Endothelial cell of umbilical vein (primary cell): ENCODE results near the gene NLE1. TPM values are rescaled to one million over a fixed set of nuclear protein-coding genes. Genes with fewer than 3 reads are reported as not detected.

Experiments
- BruUV-seq: library from RNA; stranded (reverse); fragments of 400-500 nt; replicated peaks from 2 replicates; lab custom pipeline; 2021; lab: Mats Ljungman, UMichigan
- CTCF ChIA-PET: fragments of 300-600, 350-600 bp; sonication (Branson Sonifier 250); formaldehyde crosslinking; loops from one replicate; lab custom pipeline; 2021; ENCODE audit warnings: antibody characterized with exemption, inconsistent platforms; lab: Charles Lee
- POLR2A ChIA-PET: fragments of 300-600, 350-600 bp; sonication (Branson Sonifier 250); formaldehyde crosslinking; loops from one replicate; lab custom pipeline; 2021; ENCODE audit warnings: antibody characterized with exemption, inconsistent platforms; lab: Charles Lee
- DNase-seq: peaks from one replicate; pipeline ENCODE4 v3.0.0-alpha.2; 2011; ENCODE audit warnings: low read depth, low spot score
- FAIRE-seq: peaks from 2 replicates; lab custom pipeline; 2011; peaks lifted over from hg19 to GRCh38; lab: Jason Lieb, UNC
- H2AFZ ChIP-seq: 2 replicates; pipeline ENCODE4 v1.6.0; 2012; ENCODE audit warnings: low read depth, low read length, control low read depth, inconsistent platforms
- H3K27ac ChIP-seq: 2 replicates; pipeline ENCODE4 v1.5.1; 2011; ENCODE audit warnings: low read depth, mild to moderate bottlenecking, control low read depth, low read length, moderate library complexity; ENCODE audit not compliant: insufficient read depth
- H3K27me3 ChIP-seq, 2 experiments: 2 replicates each; pipeline versions ENCODE4 v1.6.0 to v1.6.1; 2011; ENCODE audit warnings: low read length in 2 of 2, mixed read lengths in 1 of 2; ENCODE audit not compliant: control insufficient read depth in 2 of 2, insufficient read depth in 2 of 2
- H3K36me3 ChIP-seq, 2 experiments: 2 replicates in 1 of 2; 3 replicates in 1 of 2; pipeline ENCODE4 v1.5.1; 2011; ENCODE audit warnings: low read length in 2 of 2, mild to moderate bottlenecking in 1 of 2, moderate library complexity in 1 of 2; ENCODE audit not compliant: control insufficient read depth in 2 of 2, insufficient read depth in 2 of 2; ENCODE audit errors: extremely low read depth in 1 of 2
- H3K4me1 ChIP-seq: 3 replicates; pipeline ENCODE4 v1.5.1; 2011; ENCODE audit warnings: mild to moderate bottlenecking, low read length; ENCODE audit not compliant: control insufficient read depth, insufficient read depth; ENCODE audit errors: extremely low read depth
- H3K4me2 ChIP-seq: 2 replicates; pipeline ENCODE4 v1.6.1; 2011; ENCODE audit warnings: low read length, control low read depth, mixed read lengths; ENCODE audit not compliant: insufficient read depth
- H3K4me3 ChIP-seq, 3 experiments: fragments of 200-600 bp in 1 of 3; sonication (generic), shearing (Covaris generic) in 1 of 3; replicated peaks in 1 of 3; 2 replicates each; pipeline ENCODE4 v1.5.1; 2011 to 2016; ENCODE audit warnings: control low read depth in 3 of 3, low read length in 3 of 3, mild to moderate bottlenecking in 2 of 3, inconsistent platforms in 1 of 3, low read depth in 1 of 3, moderate library complexity in 1 of 3; ENCODE audit not compliant: insufficient read depth in 1 of 3
- H3K79me2 ChIP-seq: 2 replicates; pipeline ENCODE4 v1.6.0; 2012; ENCODE audit warnings: low read length, inconsistent platforms; ENCODE audit not compliant: control insufficient read depth, insufficient read depth
- H3K9ac ChIP-seq: replicated peaks from 2 replicates; pipeline ENCODE3; 2011; ENCODE audit warnings: low read length, control low read depth; ENCODE audit not compliant: insufficient read depth; ENCODE audit errors: extremely low read depth
- H3K9me1 ChIP-seq: replicated peaks from 3 replicates; pipeline ENCODE4 v1.6.0; 2011; ENCODE audit warnings: mild to moderate bottlenecking, low read length; ENCODE audit not compliant: control insufficient read depth, insufficient read depth; ENCODE audit errors: extremely low read depth
- H3K9me3 ChIP-seq: replicated peaks from 2 replicates; pipeline ENCODE4 v1.5.1; 2012; ENCODE audit warnings: low read length, inconsistent platforms; ENCODE audit not compliant: control insufficient read depth, insufficient read depth
- H4K20me1 ChIP-seq: replicated peaks from 2 replicates; pipeline ENCODE3; 2011; ENCODE audit warnings: mild to moderate bottlenecking, low read length; ENCODE audit not compliant: control insufficient read depth, insufficient read depth; ENCODE audit errors: extremely low read depth
- EZH2 ChIP-seq: IDR thresholded peaks from 2 replicates; pipeline ENCODE4 v1.6.1; 2012; ENCODE audit warnings: borderline replicate concordance, low read depth, mild to moderate bottlenecking, moderate library complexity, low read length, inconsistent platforms; ENCODE audit not compliant: severe bottlenecking
- FOS ChIP-seq: IDR thresholded peaks from 2 replicates; pipeline ENCODE4 v1.6.1; 2011; ENCODE audit warnings: mild to moderate bottlenecking, low read length, moderate library complexity, borderline replicate concordance; ENCODE audit not compliant: insufficient read depth
- GATA2 ChIP-seq: IDR thresholded peaks from 2 replicates; pipeline ENCODE4 v1.7.0; 2011; ENCODE audit warnings: low read depth, mild to moderate bottlenecking, moderate library complexity, mixed read lengths, low read length; ENCODE audit not compliant: insufficient read length, insufficient read depth
- JUN ChIP-seq: IDR thresholded peaks from 2 replicates; pipeline ENCODE4 v1.6.1; 2011; ENCODE audit warnings: borderline replicate concordance, low read depth; ENCODE audit not compliant: insufficient read length, insufficient read depth
- MAX ChIP-seq: IDR thresholded peaks from 2 replicates; pipeline ENCODE4 v1.6.1; 2011; ENCODE audit not compliant: insufficient read depth, insufficient read length
- MYC ChIP-seq: IDR thresholded peaks from one replicate; pipeline ENCODE4 v1.6.1; 2011; ENCODE audit warnings: mild to moderate bottlenecking, low read depth, low read length
- POLR2A ChIP-seq: IDR thresholded peaks from 2 replicates; pipeline ENCODE4 v1.6.1; 2012; ENCODE audit warnings: low read depth, mild to moderate bottlenecking, control low read depth, low read length
- POLR2AphosphoS5 ChIP-seq: IDR thresholded peaks from 2 replicates; pipeline ENCODE4 v1.6.1; 2012; ENCODE audit warnings: low read depth, mild to moderate bottlenecking, control low read depth, low read length, moderate library complexity; ENCODE audit not compliant: insufficient read depth
- dilution Hi-C: fragments of 300-500 bp; cut with MboI; formaldehyde crosslinking; loops from one replicate; pipeline ENCODE4 v1.15.0; 2019; ENCODE audit warnings: low sequenced_read_pairs; ENCODE audit not compliant: extremely low pct_ligation_motif_present
- intact Hi-C: fragments of 100-400 bp; cut with micrococcal nuclease; formaldehyde crosslinking; loops from one replicate; pipeline ENCODE4 v1.10.0; 2022
- polyA plus RNA-seq, 4 experiments: library from polyadenylated mRNA; depleted of rRNA in 3 of 4; stranded (reverse) in 3 of 4; unstranded in 1 of 4; fragments of >200 nt; gene quantifications; 2 replicates each; pipeline versions ENCODE4 v1.2.1 to v1.2.3, GENCODE V29; 2011 to 2012; ENCODE audit warnings: missing spikeins in 1 of 4
- total RNA-seq: library from RNA; stranded (reverse); gene quantifications from 2 replicates; pipeline ENCODE4 v1.2.3, GENCODE V29; 2021
- TF ChIP-seq, protein P1 (sequence below), 2 donors: IDR thresholded peaks; 1 replicate in 1 of 2; 2 replicates in 1 of 2; pipeline ENCODE4 v1.5.1; 2011; ENCODE audit warnings: low read length in 2 of 2, mild to moderate bottlenecking in 2 of 2, moderate library complexity in 2 of 2, control low read depth in 1 of 2, inconsistent platforms in 1 of 2, low read depth in 1 of 2; ENCODE audit not compliant: insufficient read depth in 1 of 2; ENCODE audit errors: extremely low read depth in 1 of 2

NLE1 gene
- total and polyA plus RNA-seq, 2 donors (not counting 3 experiments of a cell fraction or from before 2014, with no cell fraction given) = 19.1 to 22.8 TPM

GRCh38 chr17:35184274-35184673, 42.2 kb upstream of the NLE1 start:
- Histone ChIP-seq H3K79me2 (no peaks in the 10 kb centered on the region), H3K9me3 (no peaks in the 10 kb centered on the region), H3K27ac (no peak overlapping the region), H3K36me3 (no peaks in the 10 kb centered on the region), H3K4me3 (no peak overlapping the region), H3K4me2 (no peak overlapping the region), H3K9ac (no peak overlapping the region), H3K9me1 (no peaks in the 10 kb centered on the region), H4K20me1 (no peaks in the 10 kb centered on the region), H2AFZ (no peak overlapping the region), H3K27me3 (no peaks in the 10 kb centered on the region), H3K4me1 (no peaks in the 10 kb centered on the region)
- ChIA-PET CTCF (interaction anchor here (0.9 to 1.2 kb wide), 2 partner anchors 128 to 249 kb away, joined by 3 read pairs; no protein-coding TSS in a partner anchor), POLR2A (no interaction called here)
- dilution Hi-C loops = no loop called here
- DNase-seq = no peak
- intact Hi-C loops = no loop called here
- TF ChIP-seq EZH2 (no peak), MYC (no peak), POLR2AphosphoS5 (no peak), MAX (no peak), GATA2 (no peak), FOS (no peak), POLR2A (no peak), JUN (no peak)
- TF ChIP-seq, protein P1, sequence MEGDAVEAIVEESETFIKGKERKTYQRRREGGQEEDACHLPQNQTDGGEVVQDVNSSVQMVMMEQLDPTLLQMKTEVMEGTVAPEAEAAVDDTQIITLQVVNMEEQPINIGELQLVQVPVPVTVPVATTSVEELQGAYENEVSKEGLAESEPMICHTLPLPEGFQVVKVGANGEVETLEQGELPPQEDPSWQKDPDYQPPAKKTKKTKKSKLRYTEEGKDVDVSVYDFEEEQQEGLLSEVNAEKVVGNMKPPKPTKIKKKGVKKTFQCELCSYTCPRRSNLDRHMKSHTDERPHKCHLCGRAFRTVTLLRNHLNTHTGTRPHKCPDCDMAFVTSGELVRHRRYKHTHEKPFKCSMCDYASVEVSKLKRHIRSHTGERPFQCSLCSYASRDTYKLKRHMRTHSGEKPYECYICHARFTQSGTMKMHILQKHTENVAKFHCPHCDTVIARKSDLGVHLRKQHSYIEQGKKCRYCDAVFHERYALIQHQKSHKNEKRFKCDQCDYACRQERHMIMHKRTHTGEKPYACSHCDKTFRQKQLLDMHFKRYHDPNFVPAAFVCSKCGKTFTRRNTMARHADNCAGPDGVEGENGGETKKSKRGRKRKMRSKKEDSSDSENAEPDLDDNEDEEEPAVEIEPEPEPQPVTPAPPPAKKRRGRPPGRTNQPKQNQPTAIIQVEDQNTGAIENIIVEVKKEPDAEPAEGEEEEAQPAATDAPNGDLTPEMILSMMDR (IDR thresholded peaks at IDR 0.05; ENCODE audit: extremely low read depth in 1 of 2, insufficient read depth in 1 of 2, low read depth in 1 of 2, low read length in 2 of 2) = no peak
- no peak for FAIRE-seq
- no TSS peak for BruUV-seq
